Endothelial cell of umbilical vein (primary cell): ENCODE data around the gene ZRANB1.

Source experiments
- EZH2 ChIP-seq: IDR thresholded peaks from 2 replicates; pipeline ENCODE4 v1.6.1; 2012; ENCODE audit warnings: borderline replicate concordance, low read depth, mild to moderate bottlenecking, moderate library complexity, low read length, inconsistent platforms; ENCODE audit not compliant: severe bottlenecking
- JUN ChIP-seq: IDR thresholded peaks from 2 replicates; pipeline ENCODE4 v1.6.1; 2011; ENCODE audit warnings: borderline replicate concordance, low read depth; ENCODE audit not compliant: insufficient read length, insufficient read depth
- POLR2AphosphoS5 ChIP-seq: IDR thresholded peaks from 2 replicates; pipeline ENCODE4 v1.6.1; 2012; ENCODE audit warnings: low read depth, mild to moderate bottlenecking, control low read depth, low read length, moderate library complexity; ENCODE audit not compliant: insufficient read depth
- TF ChIP-seq, protein P1 (sequence below), 2 donors: IDR thresholded peaks; 1 replicate in 1 of 2; 2 replicates in 1 of 2; pipeline ENCODE4 v1.5.1; 2011; ENCODE audit warnings: low read length in 2 of 2, mild to moderate bottlenecking in 2 of 2, moderate library complexity in 2 of 2, control low read depth in 1 of 2, inconsistent platforms in 1 of 2, low read depth in 1 of 2; ENCODE audit not compliant: insufficient read depth in 1 of 2; ENCODE audit errors: extremely low read depth in 1 of 2

DNA sequence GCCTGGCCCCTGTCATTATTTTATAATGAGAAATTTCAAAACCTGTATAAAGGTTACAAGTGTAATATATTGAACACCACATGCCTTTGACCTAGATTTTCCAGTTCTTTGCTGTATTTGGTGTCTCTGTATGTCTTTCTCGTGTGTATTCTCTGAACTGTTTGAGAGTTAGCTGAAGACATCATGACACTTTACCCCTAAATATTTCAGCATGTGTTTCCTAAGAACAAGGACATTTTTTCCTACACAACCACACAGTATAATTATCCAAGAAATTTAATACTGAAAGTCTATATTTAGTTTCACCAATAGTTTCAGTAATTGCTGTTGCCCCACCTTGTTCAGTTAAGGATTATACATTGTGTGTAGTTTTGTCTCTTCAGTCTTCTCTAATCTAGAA lies 14.8 kb downstream of the ZRANB1 start:
- TF ChIP-seq, protein P1, sequence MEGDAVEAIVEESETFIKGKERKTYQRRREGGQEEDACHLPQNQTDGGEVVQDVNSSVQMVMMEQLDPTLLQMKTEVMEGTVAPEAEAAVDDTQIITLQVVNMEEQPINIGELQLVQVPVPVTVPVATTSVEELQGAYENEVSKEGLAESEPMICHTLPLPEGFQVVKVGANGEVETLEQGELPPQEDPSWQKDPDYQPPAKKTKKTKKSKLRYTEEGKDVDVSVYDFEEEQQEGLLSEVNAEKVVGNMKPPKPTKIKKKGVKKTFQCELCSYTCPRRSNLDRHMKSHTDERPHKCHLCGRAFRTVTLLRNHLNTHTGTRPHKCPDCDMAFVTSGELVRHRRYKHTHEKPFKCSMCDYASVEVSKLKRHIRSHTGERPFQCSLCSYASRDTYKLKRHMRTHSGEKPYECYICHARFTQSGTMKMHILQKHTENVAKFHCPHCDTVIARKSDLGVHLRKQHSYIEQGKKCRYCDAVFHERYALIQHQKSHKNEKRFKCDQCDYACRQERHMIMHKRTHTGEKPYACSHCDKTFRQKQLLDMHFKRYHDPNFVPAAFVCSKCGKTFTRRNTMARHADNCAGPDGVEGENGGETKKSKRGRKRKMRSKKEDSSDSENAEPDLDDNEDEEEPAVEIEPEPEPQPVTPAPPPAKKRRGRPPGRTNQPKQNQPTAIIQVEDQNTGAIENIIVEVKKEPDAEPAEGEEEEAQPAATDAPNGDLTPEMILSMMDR (IDR thresholded peaks at IDR 0.05; ENCODE audit: extremely low read depth in 1 of 2, insufficient read depth in 1 of 2, low read depth in 1 of 2, low read length in 2 of 2), result no peak
- no peak for TF ChIP-seq POLR2AphosphoS5
- no peak for TF ChIP-seq JUN
- no peak for TF ChIP-seq EZH2
